Spinal cord (tissue), 10 donors: ENCODE measurements around the gene SND1. TPM values are rescaled to one million over a fixed set of nuclear protein-coding genes. Genes with fewer than 3 reads are reported as not detected.

Experiments used
- DNase-seq, 6 donors: peaks; one replicate each; pipeline versions ENCODE4 v3.0.0 to v3.0.0-alpha.2; 2013 to 2015; ENCODE audit warnings: low spot score in 6 of 6, low read depth in 4 of 6
- H3K27ac ChIP-seq: one replicate; pipeline ENCODE4 v1.5.1; 2013; ENCODE audit warnings: low read depth, low read length, control low read depth
- H3K27me3 ChIP-seq: one replicate; pipeline ENCODE4 v1.6.1; 2013; ENCODE audit warnings: low read length; ENCODE audit not compliant: control insufficient read depth, insufficient read depth
- H3K36me3 ChIP-seq: one replicate; pipeline ENCODE4 v1.6.1; 2013; ENCODE audit warnings: low read length; ENCODE audit not compliant: control insufficient read depth, insufficient read depth
- H3K4me1 ChIP-seq: one replicate; pipeline ENCODE4 v1.6.1; 2013; ENCODE audit warnings: low read length; ENCODE audit not compliant: control insufficient read depth, insufficient read depth
- H3K4me3 ChIP-seq: one replicate; pipeline ENCODE4 v1.5.1; 2013; ENCODE audit warnings: low read depth, low read length, control low read depth
- H3K9me3 ChIP-seq: one replicate; pipeline ENCODE4 v1.6.1; 2013; ENCODE audit warnings: low read length; ENCODE audit not compliant: control insufficient read depth, insufficient read depth
- WGBS: methylation state at CpG from one replicate; pipeline ENCODE4 v1.1.5; 2013; ENCODE audit warnings: missing lambda C conversion rate; ENCODE audit not compliant: insufficient coverage; 5-methylcytosine and 5-hydroxymethylcytosine counted together
- polyA plus RNA-seq, 2 donors: library from polyadenylated mRNA; unstranded; fragments of 120-200 nt; gene quantifications; one replicate each; pipeline ENCODE4 v1.2.1, GENCODE V29; 2013; ENCODE audit not compliant: insufficient read length in 2 of 2
- total RNA-seq, 2 donors: library from RNA; depleted of rRNA in 1 of 2; stranded (reverse); fragments of 120-200 nt in 1 of 2; fragments of >200 nt in 1 of 2; gene quantifications; one replicate each; pipeline versions ENCODE4 v1.2.3 to v1.2.4, GENCODE V29; 2013 to 2014
- donor health status: healthy.

SND1 gene
- total and polyA plus RNA-seq, 4 donors, result 72.1 to 125 (median 91.3) TPM

- H3K27me3 ChIP-seq, result no peaks in the 10 kb centered on the region
- WGBS, result 70% methylated on average over 9 of the region's 10 CpGs
- H3K27ac ChIP-seq, result no peak overlapping the region
- DNase-seq, result no peak
- H3K9me3 ChIP-seq, result no peaks in the 10 kb centered on the region
- no peaks in the 10 kb centered on the region for H3K36me3 ChIP-seq
- H3K4me1 ChIP-seq, result peaks cover 10% of the 10 kb centered on the region
- H3K4me3 ChIP-seq, result no peak overlapping the region
Measured at GRCh38 chr7:127731431-127732080, 79.6 kb downstream of the SND1 start.

GRCh38 chr7:127732306-127732705, 80.3 kb downstream of the SND1 start:
- Histone ChIP-seq H3K9me3 (no peaks in the 10 kb centered on the region), H3K27me3 (no peaks in the 10 kb centered on the region), H3K36me3 (no peaks in the 10 kb centered on the region), H3K27ac (no peak overlapping the region), H3K4me1 (peaks cover 5% of the 10 kb centered on the region), H3K4me3 (no peak overlapping the region)
- DNase-seq, result no peak
- 100% methylated on average over 1 of the region's 2 CpGs for WGBS

DNA sequence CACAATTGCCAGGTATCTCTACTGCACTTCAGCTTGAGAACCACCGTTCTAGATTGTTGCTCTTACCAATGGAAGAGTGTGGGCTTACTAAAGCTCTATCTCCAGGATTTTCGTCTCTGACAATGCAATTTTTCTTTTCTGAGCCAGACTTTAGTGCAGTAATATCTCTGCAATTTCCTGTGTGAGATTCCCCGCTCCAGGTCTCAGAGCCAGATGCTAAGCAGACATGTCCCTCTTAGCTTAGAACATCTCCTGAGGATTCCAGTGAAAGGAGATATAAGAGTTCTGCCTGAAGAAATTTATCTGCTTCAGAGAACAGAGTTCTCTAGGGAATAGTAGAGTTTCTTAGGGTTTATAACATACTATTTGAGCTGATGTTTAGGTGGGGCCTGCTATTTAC, 82.0 kb downstream of the SND1 start:
- no peak overlapping the region for H3K27ac ChIP-seq
- H3K36me3 ChIP-seq, result no peaks in the 10 kb centered on the region
- 93% methylated on average over 2 of the region's 3 CpGs for WGBS
- H3K4me3 ChIP-seq, result no peak overlapping the region
- no peaks in the 10 kb centered on the region for H3K27me3 ChIP-seq
- peaks cover 5% of the 10 kb centered on the region for H3K4me1 ChIP-seq
- no peaks in the 10 kb centered on the region for H3K9me3 ChIP-seq
- DNase-seq, result no peak

DNA sequence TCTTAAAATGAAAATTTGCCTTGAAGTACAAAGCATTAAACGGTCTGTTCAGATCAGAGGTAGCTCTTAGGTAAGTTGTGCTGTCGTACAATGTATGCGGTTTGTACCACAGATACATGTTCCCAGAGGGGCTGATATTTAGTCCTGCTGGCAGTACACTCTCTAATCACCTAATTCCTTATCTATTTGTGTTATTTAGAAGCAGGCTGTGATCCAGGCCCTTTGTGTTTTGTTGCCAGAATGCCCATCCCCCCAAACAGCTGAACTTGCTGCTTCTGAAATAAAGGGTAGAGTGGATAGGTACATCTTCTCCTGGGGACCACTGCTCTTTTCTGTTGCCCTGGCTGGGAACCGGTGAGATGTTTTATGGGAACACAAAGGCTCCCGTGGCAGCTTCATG, 84.5 kb downstream of the SND1 start:
- no CpG with 5 or more reads among the region's 5 CpGs for WGBS
- H3K9me3 ChIP-seq, result no peaks in the 10 kb centered on the region
- peak in 1 of 6 donors; percentile 76 for DNase-seq

DNA sequence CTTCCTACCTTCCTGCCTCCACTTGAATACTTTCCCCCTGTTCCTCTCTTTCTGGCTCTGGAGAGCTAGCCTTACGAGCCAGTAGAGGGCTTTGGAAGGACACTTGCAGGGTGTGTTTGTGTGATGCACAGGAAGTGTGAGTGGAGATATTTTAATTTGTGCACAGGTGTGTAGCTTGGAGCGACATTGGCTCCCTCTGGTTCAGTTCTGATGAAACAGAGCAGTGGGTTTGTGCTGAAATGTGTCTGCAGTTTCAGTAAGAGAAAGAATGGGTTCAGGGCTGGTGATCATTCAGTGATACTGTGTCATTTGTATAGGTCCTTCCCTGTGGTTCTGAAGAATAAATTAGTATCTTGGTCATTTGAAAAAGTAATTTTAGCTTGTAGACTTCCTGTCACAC, 86.9 kb downstream of the SND1 start:
- peak in 1 of 6 donors; percentile 41 for DNase-seq
- H3K36me3 ChIP-seq, result no peaks in the 10 kb centered on the region
- H3K27me3 ChIP-seq, result no peaks in the 10 kb centered on the region
- 87% methylated on average over 2 of the region's 2 CpGs for WGBS
- H3K27ac ChIP-seq, result no peak overlapping the region
- no peaks in the 10 kb centered on the region for H3K9me3 ChIP-seq
- no peaks in the 10 kb centered on the region for H3K4me1 ChIP-seq
- H3K4me3 ChIP-seq, result no peak overlapping the region

More for the DNA sequence above, 84.5 kb downstream of the SND1 start:
- H3K36me3 ChIP-seq, result no peaks in the 10 kb centered on the region
- no peaks in the 10 kb centered on the region for H3K27me3 ChIP-seq
- no peak overlapping the region for H3K4me3 ChIP-seq
- H3K27ac ChIP-seq, result no peak overlapping the region
- peaks cover under 1% of the 10 kb centered on the region for H3K4me1 ChIP-seq

GRCh38 chr7:127741764-127742375, 89.9 kb downstream of the SND1 start:
- H3K4me1 ChIP-seq, result no peaks in the 10 kb centered on the region
- H3K27me3 ChIP-seq, result no peaks in the 10 kb centered on the region
- H3K9me3 ChIP-seq, result no peaks in the 10 kb centered on the region
- 100% methylated on average over 1 of the region's 3 CpGs for WGBS
- H3K27ac ChIP-seq, result no peak overlapping the region
- no peaks in the 10 kb centered on the region for H3K36me3 ChIP-seq
- no peak overlapping the region for H3K4me3 ChIP-seq
- no peak for DNase-seq

DNA sequence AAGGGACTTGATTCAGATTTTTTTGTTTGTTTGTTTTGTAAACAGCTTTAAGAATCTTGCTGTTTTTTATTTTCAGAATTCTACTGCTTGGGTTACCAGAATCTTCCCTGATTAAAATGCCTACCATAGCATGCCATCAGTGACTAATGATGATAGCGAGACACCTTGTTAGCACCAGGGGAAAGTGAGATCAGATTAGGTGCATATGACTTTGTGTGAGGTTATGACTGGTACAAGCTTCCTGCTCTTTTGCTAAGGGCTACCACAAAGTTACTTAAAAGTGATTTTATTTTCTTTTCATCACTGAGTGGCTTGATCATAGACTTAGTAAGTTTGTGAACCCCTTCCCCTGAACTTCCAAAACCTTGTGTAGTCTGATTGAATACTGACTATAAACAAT, 93.5 kb downstream of the SND1 start:
- H3K4me3 ChIP-seq, result no peak overlapping the region
- no peak for DNase-seq
- H3K9me3 ChIP-seq, result no peaks in the 10 kb centered on the region
- no peaks in the 10 kb centered on the region for H3K36me3 ChIP-seq
- WGBS, result no CpG with 5 or more reads among the region's 1 CpG
- H3K27me3 ChIP-seq, result no peaks in the 10 kb centered on the region
- no peak overlapping the region for H3K27ac ChIP-seq
- H3K4me1 ChIP-seq, result no peaks in the 10 kb centered on the region

- Histone ChIP-seq H3K4me1 (peaks cover 5% of the 10 kb centered on the region), H3K27me3 (no peaks in the 10 kb centered on the region), H3K36me3 (no peaks in the 10 kb centered on the region), H3K27ac (no peak overlapping the region), H3K4me3 (no peak overlapping the region), H3K9me3 (no peaks in the 10 kb centered on the region)
- 22% methylated on average over 4 of the region's 4 CpGs for WGBS
- DNase-seq, result peak in 2 of 6 donors; percentile 62 to 63
Measured at GRCh38 chr7:127751062-127751461, 99.1 kb downstream of the SND1 start.

- H3K27ac ChIP-seq, result no peak overlapping the region
- H3K27me3 ChIP-seq, result no peaks in the 10 kb centered on the region
- no peak overlapping the region for H3K4me3 ChIP-seq
- DNase-seq, result peak in 2 of 6 donors; percentile 27 to 86
- H3K36me3 ChIP-seq, result no peaks in the 10 kb centered on the region
- WGBS, result 50% methylated on average over 9 of the region's 12 CpGs
- H3K4me1 ChIP-seq, result peaks cover 5% of the 10 kb centered on the region
- H3K9me3 ChIP-seq, result no peaks in the 10 kb centered on the region
Measured at GRCh38 chr7:127751490-127752448, 99.8 kb downstream of the SND1 start.
